ENCODE results near the gene FAIM.
"Not testable (repeated sequence)": the region's sequence is repeated elsewhere in the genome, so short reads cannot be mapped to it uniquely, and the experiment has no call there.

Gene FAIM

DNA sequence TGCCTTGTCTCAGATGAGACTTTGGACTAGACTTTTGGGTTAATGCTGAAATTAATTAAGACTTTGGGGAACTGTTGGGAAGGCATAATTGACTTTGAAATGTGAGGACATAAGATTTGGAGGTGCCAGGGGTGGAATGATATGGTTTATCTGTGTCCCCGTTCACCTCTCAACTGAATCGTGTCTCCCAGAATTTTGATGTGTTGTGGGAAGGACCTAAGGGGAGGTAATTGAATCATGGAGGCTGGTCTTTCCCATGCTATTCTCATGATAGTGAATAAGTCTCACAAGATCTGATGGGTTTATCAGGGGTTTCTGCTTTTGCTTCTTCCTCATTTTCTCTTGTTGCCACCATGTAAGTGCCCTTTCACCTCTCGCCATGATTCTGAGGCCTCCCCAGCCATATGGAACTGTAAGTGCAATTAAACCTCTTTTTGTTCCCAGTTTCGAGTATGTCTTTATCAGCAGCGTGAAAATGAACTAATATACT is 4.4 kb upstream of the FAIM start:
- not testable (repeated sequence) for DNase-seq

DNA sequence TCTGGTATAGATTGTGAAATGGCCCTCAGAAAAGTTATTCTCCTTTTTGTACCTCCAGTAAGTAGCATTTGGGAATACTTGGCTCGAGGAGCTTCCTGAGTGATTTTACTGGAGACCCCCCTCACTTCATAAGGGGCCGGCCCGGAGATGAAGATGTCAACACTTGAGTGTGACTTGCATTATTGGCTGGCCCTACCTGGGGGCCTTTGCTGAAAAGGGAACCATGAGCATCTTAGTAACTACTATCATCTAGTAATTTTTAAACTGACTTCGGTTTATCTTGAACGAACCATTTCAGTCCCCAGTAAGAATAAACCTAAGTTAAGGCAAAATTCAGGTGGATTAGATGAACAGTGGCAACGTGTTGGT is 1.3 kb downstream of the FAIM start:
- DNase-seq: no peak

DNA sequence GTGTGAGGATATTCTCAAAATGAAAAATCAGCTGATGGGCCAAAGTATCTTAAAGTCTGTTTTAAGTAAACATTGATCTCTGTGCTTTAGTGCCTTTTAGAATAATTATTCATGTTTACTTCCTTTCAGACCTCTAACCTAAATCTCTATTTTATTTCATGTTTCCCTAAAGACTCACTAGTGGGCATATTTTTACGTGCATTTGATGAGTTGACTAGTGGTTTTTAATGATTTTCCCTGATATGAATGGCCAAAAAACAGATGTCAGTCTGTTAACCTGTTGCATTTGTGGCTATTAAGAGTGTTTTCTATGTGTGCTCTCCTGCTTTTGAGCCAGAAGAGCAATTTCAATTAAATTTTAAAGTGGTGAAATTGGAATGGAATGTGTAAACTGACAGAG is 6.9 kb downstream of the FAIM start:
- DNase-seq: no peak

DNA sequence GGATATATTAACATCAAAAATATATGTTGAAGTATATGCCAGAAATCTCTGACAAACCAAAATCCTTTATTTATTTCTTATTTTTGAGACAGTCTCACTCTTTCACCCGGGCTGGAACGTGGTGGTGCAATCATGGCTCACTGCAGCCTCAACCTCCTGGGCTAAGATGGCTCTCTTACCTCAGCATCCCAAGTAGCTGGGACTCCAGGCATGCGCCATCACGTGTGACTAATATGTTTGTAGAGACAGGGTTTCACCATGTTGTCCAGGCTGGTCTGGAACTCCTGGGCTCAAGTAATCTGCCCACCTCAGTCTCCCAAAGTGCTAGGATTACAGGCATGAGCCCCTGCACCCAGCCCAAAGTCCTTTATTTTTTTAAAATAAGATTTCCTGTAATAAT is 11.9 kb downstream of the FAIM start:
- DNase-seq: no peak

DNA sequence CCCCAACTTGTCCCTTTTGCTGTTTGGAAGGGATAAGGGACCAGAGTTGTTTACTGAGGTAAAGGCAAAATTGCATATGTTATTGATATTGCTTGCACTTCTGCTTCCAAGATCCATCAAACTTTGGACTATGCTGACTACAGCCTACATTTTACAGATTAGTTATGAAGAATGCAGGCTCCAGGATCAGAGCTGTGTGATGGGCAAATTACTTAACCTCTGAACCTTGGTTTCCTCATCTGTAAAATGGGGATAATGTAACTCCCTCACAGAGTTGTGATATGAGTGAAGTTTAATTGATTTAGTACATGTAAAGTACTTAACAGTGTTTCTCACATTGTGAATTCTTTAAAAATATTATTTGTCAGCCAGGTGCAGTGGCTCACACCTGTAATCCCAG is 15.9 kb downstream of the FAIM start:
- no peak for DNase-seq

DNA sequence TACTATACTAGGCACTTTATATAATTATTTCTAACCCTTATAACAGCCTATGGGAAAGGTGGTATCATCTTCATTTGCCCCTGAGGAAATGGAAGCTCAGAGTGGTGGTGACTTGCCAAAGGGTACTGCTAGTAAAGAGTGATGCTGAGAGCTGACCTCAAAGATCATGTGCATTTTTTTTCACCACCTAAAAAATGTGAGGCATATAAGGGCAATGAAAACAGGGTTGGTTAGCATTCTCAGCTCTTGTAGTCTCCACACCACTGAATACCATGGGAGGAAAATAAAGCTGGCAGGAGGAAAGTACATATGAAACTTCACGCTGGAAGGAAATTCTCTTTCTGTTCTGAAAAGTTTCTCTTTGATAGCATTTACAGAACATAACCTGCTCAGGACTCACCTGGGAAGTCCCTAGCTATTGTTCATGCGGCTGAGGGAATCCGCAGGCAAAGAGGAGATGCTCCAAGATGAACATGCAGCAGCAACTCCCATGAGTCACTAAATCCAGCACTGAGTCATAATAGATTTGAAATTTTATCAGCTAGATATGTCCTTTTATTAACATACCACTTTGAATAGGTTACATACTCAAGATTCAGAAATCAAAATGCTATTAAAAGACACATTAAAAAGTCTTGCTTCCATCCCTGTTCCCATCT is 17.3 kb downstream of the FAIM start:
- no peak for DNase-seq

DNA sequence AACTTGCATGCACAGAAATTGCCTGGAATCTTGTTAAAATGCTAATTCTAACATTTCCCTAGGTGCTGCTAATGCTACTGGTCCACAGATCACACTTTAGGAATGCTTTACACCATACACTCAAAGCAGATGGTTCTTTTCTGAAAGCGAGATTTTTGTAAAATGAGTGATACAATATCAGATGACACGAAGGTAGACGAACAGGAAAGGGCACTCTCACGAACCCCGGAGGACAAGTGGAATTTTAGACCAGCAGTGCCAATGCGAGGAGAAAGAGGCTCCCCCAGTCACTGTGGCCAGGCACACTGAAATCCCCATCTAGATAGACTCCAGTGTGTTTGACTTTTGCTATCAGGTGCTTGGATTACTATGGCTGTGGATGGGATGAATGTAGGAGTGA is 21.0 kb downstream of the FAIM start:
- DNase-seq: no peak

DNA sequence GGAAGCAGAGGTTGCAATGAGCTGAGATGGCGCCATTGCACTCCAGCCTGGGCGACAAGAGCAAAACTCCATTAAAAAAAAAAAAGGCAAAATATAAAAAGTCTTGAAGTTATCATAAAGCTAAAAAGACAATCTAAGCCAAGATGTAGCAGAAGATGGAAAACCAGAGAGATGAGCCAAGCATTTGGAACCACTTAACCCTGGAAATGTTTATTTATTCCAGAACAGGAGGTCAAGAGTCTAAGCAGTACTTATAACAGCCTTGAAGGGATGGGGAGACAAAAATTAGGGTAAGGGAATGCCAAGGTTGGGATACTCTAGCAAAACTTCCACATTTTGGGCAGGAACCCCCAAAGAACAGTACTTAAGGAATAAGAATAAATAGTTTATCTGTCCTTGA is 30.1 kb downstream of the FAIM start:
- no peak for DNase-seq

DNA sequence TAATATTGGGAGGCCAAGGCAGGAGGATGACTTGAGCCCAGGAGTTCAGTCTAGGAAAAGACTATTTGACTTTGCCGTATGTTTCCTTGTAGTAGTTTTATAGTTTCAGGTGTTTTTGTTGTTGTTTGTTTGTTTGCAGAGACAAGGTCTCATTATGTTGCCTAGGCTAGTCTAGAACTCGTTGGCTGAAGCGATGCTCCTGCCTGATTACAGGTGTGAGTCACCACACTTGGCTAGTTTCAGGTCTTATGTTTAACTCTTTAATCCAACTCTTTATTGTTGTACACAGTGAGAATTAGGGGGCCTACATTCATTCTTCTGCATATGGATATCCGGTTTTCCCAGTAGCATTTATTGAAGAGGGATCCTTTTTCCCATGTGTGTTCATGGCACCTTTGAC is 32.0 kb downstream of the FAIM start:
- no peak for DNase-seq

DNA sequence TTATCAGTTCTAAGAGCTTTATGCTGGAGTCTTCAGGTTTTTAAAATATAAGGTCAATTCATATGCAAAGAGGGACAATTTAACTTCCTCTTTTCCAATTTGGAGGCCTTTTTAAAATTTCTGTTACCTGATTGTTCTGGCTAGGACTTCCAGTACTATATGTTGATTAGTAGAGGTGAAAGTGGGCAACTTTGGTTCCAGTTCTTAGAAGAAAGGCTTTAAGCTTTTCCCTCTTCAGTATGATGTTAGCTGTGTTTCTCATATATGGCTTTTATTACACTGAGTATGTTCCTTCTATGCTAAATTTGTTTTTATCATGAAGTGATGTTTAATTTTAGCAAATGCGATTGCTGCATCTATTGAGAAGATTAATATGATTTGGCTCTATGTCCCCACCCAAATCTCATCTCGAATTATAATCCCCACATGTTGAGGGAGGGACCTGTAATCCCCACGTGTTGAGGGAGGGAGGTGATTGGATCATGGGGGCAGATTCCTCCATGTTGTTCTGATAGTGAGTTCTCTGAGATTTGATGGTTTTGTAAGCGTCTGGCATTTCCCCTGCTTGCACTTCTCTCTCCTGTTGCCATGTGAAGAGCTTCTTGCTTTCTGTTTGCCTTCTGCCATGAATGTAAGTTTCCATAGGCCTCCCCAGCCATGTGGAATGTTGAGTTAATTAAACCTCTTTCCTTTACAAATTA is 33.8 kb downstream of the FAIM start:
- no peak for DNase-seq

DNA sequence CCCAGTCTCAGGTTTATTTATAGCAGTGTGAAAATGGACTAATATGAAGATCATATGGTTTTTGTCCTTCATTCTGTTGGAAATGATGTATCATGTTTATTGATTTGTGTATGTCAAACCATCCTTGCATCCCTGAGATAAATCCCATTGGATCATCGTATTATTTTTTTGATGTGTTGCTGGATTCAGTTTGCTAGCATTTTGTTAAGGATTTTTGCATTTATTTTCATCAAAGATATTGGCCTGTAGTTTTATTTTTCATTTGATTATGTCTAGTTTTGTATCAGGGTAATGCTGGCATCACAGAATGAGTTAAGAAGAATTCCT is 34.3 kb downstream of the FAIM start:
- DNase-seq: no peak

DNA sequence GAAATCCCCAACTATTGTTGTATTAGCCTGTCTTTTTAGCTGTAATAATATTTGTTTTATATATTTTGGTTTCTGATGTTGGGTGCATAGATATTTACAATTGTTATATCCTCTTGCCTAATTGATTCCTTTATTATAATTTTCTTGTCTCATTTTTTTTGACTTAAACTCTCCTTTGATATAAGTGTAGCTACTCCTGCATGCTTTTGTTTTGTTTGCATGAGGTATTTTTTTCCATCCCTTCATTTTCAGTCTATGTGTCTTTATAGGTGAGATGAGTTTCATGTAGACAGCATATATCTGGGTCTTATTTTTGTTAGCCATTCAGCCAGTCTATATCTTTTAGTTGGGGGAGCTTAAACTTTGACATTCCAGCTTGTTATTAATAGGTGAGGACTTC is 37.4 kb downstream of the FAIM start:
- DNase-seq: no peak

DNA sequence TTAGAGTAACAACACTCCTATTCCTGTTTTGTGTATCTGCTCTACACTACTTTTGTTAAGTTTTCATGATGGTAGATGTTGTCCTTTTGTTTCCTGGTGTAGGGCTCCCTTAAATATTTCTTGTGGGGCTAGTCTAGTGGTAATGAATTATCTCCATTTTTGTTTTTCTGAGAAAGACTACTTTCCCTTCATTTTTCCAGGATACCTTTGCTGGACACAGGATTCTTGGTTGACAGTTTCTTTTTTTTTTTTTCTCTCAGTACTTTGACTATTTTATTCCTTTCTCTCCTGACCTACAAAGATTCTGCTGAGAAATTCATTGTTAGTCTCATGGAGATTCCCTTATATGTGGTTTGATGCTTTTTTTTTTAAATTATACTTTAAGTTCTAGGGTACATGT is 37.9 kb downstream of the FAIM start:
- no peak for DNase-seq

DNA sequence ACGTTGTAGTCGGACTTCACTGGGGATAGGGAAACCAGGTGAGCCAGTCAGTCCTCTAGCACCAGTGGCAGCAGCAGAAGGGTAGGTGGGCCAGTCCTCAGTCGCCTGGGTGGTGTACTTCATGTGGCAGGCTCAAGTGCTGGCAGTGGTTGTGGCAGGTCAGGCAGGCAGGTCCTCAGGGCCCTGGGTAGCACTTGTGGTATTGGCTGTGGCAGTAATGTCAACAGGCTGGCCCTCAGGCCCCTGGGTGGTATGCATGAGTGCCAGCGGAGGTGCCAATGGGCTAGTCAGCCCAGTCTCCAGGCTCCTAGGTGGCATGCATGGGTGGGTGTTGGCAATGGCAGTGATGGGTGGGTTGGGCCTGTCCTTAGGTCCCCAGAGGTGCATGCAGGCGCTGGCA is 40.6 kb downstream of the FAIM start:
- DNase-seq: no peak

DNA sequence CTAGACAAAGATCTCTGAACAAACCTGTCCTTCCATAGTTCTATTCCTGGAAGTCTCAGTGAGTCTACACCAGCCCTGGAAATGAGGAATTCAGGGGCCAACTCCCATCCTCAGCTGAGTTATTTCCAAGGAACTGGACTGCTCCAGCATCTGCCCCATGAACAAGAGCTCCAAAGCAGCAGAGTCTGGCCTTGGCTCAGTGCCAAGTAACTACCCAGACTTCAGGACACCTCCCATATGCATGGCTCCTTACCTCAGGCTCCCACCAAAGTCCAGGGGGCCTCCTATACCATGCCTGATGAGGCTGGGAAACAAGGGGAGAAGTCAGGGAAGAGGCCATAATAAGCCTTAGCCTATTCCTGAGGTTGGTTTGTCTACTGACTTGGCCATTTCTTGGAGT is 45.0 kb downstream of the FAIM start:
- DNase-seq: no peak

DNA sequence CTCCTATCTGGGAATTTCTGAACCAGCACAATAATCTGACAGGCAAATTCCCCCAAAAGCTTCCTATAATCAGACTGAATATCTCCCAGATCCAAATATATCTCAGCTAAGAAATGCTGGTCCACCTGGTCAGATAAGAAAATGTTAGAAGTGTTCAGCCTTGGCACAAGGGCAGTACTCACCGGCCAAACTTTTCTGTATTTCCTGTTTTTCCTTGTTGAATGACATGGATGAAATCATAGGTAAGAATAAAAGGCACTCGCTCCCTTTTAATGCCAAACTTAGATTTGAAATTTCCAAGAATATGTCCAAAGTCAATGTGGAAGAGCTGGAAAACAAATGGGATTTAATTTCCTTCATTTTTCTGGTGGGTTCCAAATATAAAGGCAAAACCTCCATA is 48.9 kb downstream of the FAIM start:
- no peak for DNase-seq

DNA sequence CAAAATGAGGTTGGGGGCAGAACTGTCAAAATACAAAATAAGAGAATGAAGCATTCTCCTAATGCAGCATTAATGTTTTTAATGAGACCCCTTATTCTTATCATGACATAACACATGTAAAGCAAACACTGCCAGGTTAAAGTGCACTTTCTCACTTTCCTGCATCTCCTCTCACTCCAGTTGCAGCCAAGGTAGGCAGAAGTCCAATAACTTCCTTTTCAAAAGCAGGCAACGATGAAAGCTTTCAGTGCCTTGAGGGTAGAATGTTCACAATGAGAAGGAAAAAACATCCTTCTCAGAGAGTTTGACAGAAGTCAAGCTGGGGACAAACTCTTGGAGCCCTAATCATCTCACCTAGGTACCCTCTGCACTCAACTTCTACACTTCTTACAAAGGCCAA is 59.5 kb downstream of the FAIM start:
- DNase-seq: no peak

DNA sequence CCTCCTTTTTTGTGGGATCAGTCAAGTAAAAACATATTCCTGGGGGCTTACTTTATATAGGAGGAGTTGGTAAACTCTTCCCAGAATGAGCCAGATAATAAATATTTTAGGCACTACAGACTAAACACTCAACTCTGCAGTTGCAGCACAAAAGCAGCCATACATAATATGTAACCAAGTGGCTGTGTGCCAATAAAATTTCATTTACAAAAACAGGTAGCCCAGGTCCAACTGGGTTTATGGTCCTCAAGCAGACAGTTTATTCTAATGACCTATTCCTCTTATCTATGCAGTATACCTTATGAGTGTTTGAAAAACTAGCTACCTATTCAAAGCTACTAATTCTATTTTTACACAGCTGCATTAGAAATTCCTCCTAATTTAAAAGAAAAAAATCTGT is 61.8 kb downstream of the FAIM start:
- no peak for DNase-seq

DNA sequence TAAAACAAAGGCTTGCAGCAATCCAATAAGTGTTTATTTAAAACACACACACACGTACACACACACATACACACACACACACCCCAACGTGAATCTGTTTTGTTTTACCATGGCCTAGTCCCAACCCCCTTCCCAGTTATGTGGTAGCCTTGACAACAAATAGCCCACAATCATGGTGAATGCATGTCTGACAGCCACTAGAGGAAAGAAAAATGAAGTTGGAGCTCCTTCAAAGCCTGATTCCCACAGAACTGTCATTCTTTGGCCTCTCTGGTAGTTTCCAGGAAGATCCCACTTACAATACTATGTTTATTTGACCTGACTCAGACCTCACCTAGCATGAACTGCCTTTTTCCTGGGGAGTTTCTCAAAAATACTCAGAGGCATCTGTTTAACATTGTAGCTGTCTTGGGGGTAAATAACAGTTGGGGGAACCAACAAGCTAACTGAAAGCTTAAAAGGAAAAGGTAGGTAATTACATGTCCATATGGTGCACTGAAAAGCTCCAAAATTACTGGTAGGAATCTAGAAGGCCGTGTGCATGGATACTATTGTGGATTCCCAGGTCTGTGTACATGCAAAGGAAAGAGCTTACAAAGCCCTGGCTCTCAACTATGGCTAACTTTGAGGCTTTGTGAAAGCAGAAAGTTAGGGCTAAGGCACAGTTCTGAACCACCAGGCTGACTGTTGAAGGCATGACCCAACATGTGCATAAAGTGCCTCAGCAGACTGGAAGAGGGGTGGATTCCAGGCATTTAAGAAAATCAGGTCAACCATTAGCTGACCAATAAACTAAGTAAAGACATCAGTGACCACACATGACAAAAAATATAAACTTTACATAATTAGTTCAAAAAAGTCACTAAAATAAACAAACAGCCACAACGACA is 65.3 kb downstream of the FAIM start:
- DNase-seq: no peak

DNA sequence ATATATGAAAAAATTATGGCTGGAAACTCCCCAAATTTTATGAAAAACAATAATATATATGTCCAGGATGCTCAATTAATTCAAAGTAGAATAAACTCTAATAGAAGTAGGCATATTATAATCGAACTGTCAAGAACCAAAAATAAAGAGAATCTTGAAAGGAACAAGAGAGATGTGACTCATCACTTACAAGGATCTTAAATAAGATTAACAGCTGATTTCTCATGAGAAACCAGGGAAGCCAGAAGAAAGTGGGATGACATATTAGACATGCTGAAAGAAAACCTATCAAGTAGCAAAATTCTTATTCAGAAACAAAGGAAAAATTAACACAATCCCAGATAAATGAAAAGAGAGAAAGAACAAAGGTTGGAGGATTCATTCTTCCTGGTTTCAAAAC is 66.8 kb downstream of the FAIM start:
- no peak for DNase-seq

DNA sequence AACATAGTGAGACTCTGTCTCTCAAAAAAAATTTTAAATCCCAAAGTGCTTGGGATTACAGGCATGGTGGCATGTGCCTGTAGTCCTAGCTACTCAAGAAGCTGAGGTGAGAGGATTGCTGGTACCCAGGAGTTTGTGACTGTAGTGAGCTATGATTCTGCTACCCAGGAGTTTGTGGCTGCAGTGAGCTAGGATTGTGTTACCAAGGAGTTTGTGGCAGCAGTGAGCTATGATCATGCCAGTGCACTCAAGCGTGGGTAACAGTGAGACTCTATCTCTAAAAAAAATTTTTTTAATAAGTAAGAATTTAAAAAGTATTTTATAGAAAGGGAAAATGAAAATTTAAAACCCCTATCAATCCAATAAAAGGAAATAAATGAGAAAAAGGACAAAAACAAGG is 69.5 kb downstream of the FAIM start:
- no peak for DNase-seq

DNA sequence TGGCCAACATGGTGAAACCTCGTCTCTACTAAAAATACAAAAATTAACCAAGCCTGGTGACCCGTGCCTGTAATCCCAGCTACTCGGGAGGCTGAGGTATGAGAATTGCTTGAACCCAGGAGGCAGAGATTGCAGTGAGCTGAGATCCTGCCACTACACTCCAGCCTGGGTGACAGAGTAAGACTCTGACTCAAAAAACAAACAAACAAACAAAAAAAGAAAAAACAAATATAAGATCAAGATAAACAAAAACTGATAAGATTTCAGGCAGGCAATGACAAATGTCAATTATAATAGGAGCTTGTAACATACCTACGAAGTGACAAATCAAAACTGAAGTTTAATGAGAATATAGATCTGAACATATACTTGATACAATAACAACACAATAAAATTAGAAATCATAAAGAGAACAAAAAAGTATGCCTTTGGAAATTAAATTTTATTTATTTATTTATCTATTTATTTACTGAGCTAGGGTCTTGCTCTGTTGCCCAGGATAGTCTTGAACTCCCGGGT is 70.4 kb downstream of the FAIM start:
- DNase-seq: no peak

DNA sequence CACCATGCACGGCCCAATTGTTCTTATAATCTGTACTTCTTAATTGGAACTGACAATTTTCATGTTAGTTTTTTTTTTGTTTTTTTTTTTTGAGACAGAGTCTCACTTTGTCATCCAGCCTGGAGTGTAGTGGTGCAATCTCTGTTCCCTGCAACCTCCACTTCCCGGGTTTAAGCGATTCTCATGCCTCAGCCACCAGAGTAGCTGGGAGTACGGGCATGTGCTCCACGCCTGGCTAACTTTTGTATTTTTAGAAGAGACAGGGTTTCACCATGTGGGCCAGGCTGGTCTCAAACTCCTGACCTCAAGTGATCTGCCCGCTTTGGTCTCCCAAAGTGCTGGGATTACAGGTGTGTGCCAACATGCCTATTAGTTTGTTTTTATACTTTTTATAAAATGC is 72.4 kb downstream of the FAIM start:
- not testable (repeated sequence) for DNase-seq
